SU-DHL-6 (cell line): Measurements from ENCODE around the gene FAM47E.

Experiments used
- H2AFZ ChIP-seq: fragments of 200-600 bp; sonication (generic); 2 replicates; pipeline ENCODE4 v1.6.1; 2014; ENCODE audit warnings: low read depth, mild to moderate bottlenecking, moderate library complexity, mixed read lengths, antibody characterized with exemption, low read length; ENCODE audit not compliant: severe bottlenecking
- H3F3A ChIP-seq: fragments of 200-600 bp; shearing (Covaris generic); 2 replicates; pipeline ENCODE4 v1.6.0; 2016; ENCODE audit warnings: antibody characterized with exemption, mild to moderate bottlenecking; ENCODE audit not compliant: insufficient read depth
- H3K27ac ChIP-seq: fragments of 200-600 bp; sonication (generic); 2 replicates; pipeline ENCODE4 v1.5.1; 2016; ENCODE audit warnings: low read depth, mild to moderate bottlenecking, low read length, moderate library complexity, mixed read lengths
- H3K27me3 ChIP-seq: fragments of 200-600 bp; sonication (generic), shearing (Covaris generic); 2 replicates; pipeline ENCODE4 v1.6.0; 2014; ENCODE audit warnings: mild to moderate bottlenecking, low read length
- H3K36me3 ChIP-seq: fragments of 200-600 bp; sonication (generic); 2 replicates; pipeline ENCODE4 v1.6.1; 2014; ENCODE audit warnings: mild to moderate bottlenecking, low read length, mixed read lengths
- H3K4me2 ChIP-seq: fragments of 300-600, 200-600 bp; shearing (Covaris generic), sonication (generic); 2 replicates; pipeline ENCODE4 v1.6.0; 2014; ENCODE audit warnings: low read length, low read depth, mild to moderate bottlenecking; ENCODE audit not compliant: poor library complexity, severe bottlenecking
- H3K4me3 ChIP-seq: fragments of 200-600 bp; sonication (generic); 2 replicates; pipeline ENCODE4 v1.5.1; 2014; ENCODE audit warnings: antibody characterized with exemption, low read length, mild to moderate bottlenecking, mixed read lengths; ENCODE audit not compliant: insufficient read depth, poor library complexity, severe bottlenecking
- H3K79me2 ChIP-seq: fragments of 200-600 bp; sonication (generic); 2 replicates; pipeline ENCODE4 v1.6.1; 2014; ENCODE audit warnings: mild to moderate bottlenecking, low read length, moderate library complexity; ENCODE audit not compliant: insufficient read depth
- H3K9ac ChIP-seq: fragments of 200-600 bp; sonication (generic); 2 replicates; pipeline ENCODE4 v1.7.0; 2014; ENCODE audit warnings: mild to moderate bottlenecking, low read length
- H3K9me2 ChIP-seq: fragments of 200-600 bp; sonication (generic); replicated peaks from 2 replicates; pipeline ENCODE4 v1.6.1; 2014; ENCODE audit warnings: low read length; ENCODE audit not compliant: insufficient read depth
- H3K9me3 ChIP-seq: fragments of 200-600 bp; sonication (generic); 2 replicates; pipeline ENCODE4 v1.6.1; 2014; ENCODE audit warnings: low read length, mixed read lengths; ENCODE audit not compliant: insufficient read depth
- H4K20me1 ChIP-seq: fragments of 200-600 bp; sonication (generic); 2 replicates; pipeline ENCODE4 v1.6.1; 2014; ENCODE audit warnings: low read depth, mild to moderate bottlenecking, antibody characterized with exemption, low read length, moderate library complexity, mixed read lengths
- EZH2phosphoT487 ChIP-seq: fragments of 200-600 bp; sonication (generic), shearing (Covaris generic); conservative IDR thresholded peaks from 2 replicates; pipeline ENCODE4 v1.6.1; 2018; ENCODE audit warnings: mild to moderate bottlenecking, antibody characterized with exemption, low read length, moderate library complexity, mixed read lengths
- TF ChIP-seq, protein P1 (sequence below): fragments of 200-600 bp; sonication (generic); IDR thresholded peaks from one replicate; pipeline ENCODE4 v1.5.1; 2017; ENCODE audit warnings: antibody characterized with exemption, mild to moderate bottlenecking, low read length, moderate library complexity; ENCODE audit not compliant: insufficient read depth, poor library complexity, severe bottlenecking

FAM47E gene

DNA sequence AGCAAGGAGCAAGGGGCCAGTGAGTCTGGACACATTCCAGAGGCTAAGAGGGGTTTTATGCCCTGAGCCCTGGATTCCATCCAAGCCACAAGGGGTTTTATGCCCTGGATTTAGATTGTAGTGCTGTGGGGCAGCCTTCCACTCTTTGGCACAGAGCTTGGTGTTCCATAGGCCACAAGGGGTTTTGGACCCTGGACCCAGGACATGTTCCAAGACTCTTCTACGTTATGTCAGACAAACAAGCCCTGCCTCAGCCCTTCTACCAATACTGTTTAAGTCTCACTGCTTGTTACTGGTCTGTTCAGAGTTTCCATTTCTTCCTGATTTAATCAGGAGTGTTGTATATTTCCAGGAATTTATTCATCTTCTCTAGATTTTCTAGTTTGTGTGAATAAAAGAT is 25.1 kb upstream of the FAM47E start:
- H3K27ac ChIP-seq: no peak overlapping the region
- H2AFZ ChIP-seq: no peak overlapping the region
- no peaks in the 10 kb centered on the region for H3K27me3 ChIP-seq
- TF ChIP-seq, protein P1, sequence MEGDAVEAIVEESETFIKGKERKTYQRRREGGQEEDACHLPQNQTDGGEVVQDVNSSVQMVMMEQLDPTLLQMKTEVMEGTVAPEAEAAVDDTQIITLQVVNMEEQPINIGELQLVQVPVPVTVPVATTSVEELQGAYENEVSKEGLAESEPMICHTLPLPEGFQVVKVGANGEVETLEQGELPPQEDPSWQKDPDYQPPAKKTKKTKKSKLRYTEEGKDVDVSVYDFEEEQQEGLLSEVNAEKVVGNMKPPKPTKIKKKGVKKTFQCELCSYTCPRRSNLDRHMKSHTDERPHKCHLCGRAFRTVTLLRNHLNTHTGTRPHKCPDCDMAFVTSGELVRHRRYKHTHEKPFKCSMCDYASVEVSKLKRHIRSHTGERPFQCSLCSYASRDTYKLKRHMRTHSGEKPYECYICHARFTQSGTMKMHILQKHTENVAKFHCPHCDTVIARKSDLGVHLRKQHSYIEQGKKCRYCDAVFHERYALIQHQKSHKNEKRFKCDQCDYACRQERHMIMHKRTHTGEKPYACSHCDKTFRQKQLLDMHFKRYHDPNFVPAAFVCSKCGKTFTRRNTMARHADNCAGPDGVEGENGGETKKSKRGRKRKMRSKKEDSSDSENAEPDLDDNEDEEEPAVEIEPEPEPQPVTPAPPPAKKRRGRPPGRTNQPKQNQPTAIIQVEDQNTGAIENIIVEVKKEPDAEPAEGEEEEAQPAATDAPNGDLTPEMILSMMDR: no peak
- TF ChIP-seq EZH2phosphoT487: no peak
- no peaks in the 10 kb centered on the region for H3K36me3 ChIP-seq
- no peaks in the 10 kb centered on the region for H3K9me2 ChIP-seq
- H3K9ac ChIP-seq: no peak overlapping the region
- H4K20me1 ChIP-seq: no peaks in the 10 kb centered on the region
- no peak overlapping the region for H3K4me2 ChIP-seq
- H3K4me3 ChIP-seq: no peak overlapping the region
- no peaks in the 10 kb centered on the region for H3K79me2 ChIP-seq
- no peaks in the 10 kb centered on the region for H3F3A ChIP-seq
- H3K9me3 ChIP-seq: no peaks in the 10 kb centered on the region

DNA sequence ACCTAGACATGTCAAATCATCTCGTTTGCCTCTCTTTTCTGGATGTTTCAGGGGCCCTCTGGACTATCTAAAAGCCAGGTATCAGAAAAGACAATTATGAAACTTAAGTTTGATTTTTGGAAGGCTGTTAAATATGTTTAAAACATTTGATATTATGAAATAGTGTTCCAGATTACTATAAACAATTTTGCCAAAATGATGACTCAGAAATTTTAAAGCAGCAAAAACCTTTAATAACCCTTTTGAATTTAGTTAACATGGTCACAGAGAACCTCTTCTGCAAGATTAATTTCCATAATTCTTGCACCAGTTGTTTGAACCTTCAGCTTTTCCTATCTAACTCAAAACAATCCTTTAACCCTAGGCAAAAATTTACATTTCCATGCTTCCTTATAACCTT is 18.8 kb upstream of the FAM47E start:
- H3F3A ChIP-seq: no peaks in the 10 kb centered on the region
- no peak overlapping the region for H3K4me2 ChIP-seq
- H3K4me3 ChIP-seq: no peak overlapping the region
- H3K36me3 ChIP-seq: no peaks in the 10 kb centered on the region
- no peaks in the 10 kb centered on the region for H3K9me2 ChIP-seq
- no peaks in the 10 kb centered on the region for H3K27me3 ChIP-seq
- H4K20me1 ChIP-seq: no peaks in the 10 kb centered on the region
- no peak overlapping the region for H2AFZ ChIP-seq
- no peaks in the 10 kb centered on the region for H3K9me3 ChIP-seq
- H3K79me2 ChIP-seq: no peaks in the 10 kb centered on the region
- no peak overlapping the region for H3K27ac ChIP-seq
- no peak overlapping the region for H3K9ac ChIP-seq
- TF ChIP-seq EZH2phosphoT487: no peak
- TF ChIP-seq, protein P1: no peak

DNA sequence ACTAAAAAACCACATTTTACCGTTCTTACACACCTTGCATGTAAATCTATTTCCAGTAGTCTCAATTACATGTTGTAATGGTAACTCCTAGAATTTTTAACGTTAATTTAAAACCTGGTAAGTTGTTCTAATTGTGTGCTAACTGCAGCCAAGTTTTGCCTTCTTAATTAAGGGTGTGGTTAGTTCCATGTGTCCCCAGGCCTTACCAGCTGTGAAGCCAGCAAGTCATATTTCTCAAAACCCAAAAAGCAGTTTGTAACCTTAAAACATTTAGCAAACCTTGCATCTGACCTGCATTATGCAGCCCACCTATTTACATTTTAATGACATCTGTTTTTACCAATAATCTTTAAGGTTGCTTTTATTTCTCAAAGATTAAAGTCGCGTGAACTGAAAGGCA is 18.4 kb upstream of the FAM47E start:
- H3K36me3 ChIP-seq: no peaks in the 10 kb centered on the region
- H3K9ac ChIP-seq: no peak overlapping the region
- H3K4me3 ChIP-seq: no peak overlapping the region
- H3K9me3 ChIP-seq: no peaks in the 10 kb centered on the region
- H2AFZ ChIP-seq: no peak overlapping the region
- H3K9me2 ChIP-seq: no peaks in the 10 kb centered on the region
- no peak overlapping the region for H3K27ac ChIP-seq
- no peak overlapping the region for H3K4me2 ChIP-seq
- TF ChIP-seq, protein P1: no peak
- TF ChIP-seq EZH2phosphoT487: no peak
- H3F3A ChIP-seq: no peaks in the 10 kb centered on the region
- H3K79me2 ChIP-seq: no peaks in the 10 kb centered on the region
- H3K27me3 ChIP-seq: no peaks in the 10 kb centered on the region
- H4K20me1 ChIP-seq: no peaks in the 10 kb centered on the region

DNA sequence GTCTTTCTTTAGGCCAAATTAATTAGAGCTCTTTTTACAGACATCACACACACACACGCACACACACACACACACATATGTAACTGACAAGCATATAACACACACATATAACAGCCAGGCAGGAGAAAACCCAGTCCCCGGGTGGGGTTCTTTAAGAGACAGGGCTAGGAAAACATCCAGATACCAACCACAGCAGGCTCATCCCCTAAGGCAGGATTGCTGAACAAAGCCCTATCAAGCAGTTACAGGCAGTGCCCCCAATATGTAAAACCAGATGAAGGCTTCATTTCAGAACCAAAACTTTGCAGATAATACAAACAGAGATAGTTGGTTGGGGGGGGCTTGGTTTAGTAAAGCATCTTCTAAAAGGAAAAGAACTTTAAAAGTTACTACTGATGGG is 18.0 kb upstream of the FAM47E start:
- no peaks in the 10 kb centered on the region for H3K9me3 ChIP-seq
- H3K36me3 ChIP-seq: no peaks in the 10 kb centered on the region
- H3K27me3 ChIP-seq: no peaks in the 10 kb centered on the region
- H3K27ac ChIP-seq: no peak overlapping the region
- H3K4me2 ChIP-seq: no peak overlapping the region
- no peak overlapping the region for H2AFZ ChIP-seq
- H3K79me2 ChIP-seq: no peaks in the 10 kb centered on the region
- no peaks in the 10 kb centered on the region for H4K20me1 ChIP-seq
- H3F3A ChIP-seq: no peaks in the 10 kb centered on the region
- no peaks in the 10 kb centered on the region for H3K9me2 ChIP-seq
- no peak overlapping the region for H3K9ac ChIP-seq
- no peak for TF ChIP-seq EZH2phosphoT487
- TF ChIP-seq, protein P1: no peak
- H3K4me3 ChIP-seq: no peak overlapping the region
